GM10248 (cell line): ENCODE data around the gene BPIFB3.
"Not testable (repeated sequence)": the region's sequence is repeated elsewhere in the genome, so short reads cannot be mapped to it uniquely, and the experiment has no call there.

Source experiments
- CTCF ChIA-PET: fragments of 300-600 bp; sonication (Branson Sonifier 250); formaldehyde crosslinking; extraction: SDS; loops from one replicate; lab custom pipeline; 2021; ENCODE audit warnings: antibody characterized with exemption; lab: Yijun Ruan, JAX
- POLR2A ChIA-PET: fragments of 350-650 bp; sonication (Branson Sonifier 250); formaldehyde crosslinking; extraction: SDS; loops from one replicate; lab custom pipeline; 2020; ENCODE audit warnings: antibody characterized with exemption; lab: Yijun Ruan, JAX
- DNase-seq: peaks from one replicate; pipeline ENCODE4 v3.0.0; 2012; ENCODE audit errors: extremely low spot score
- TF ChIP-seq, protein P1 (sequence below): IDR thresholded peaks from 2 replicates; pipeline ENCODE4 v1.5.1; 2012; ENCODE audit warnings: mild to moderate bottlenecking, low read depth; ENCODE audit errors: extremely low read depth, missing control alignments, control extremely low read depth

The BPIFB3 gene

DNA sequence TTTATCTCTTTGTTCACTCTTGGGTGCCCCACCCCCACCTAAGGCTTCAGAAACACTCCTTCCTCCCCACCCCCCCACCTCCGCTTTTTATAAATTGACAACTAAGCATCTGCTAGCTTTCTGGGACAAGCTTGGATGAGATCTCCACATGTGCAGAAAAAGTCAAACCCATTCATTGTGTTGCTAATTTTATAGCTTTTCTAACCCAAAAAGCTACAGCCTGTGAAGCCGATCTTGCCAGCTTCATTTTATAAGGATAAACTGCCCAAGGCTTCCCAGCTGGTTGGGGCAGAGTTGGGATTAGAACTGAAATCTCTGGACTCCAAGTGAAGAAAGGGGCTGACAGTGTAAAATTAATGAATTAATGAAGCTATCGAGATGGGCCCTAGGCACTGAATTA lies 49.9 kb downstream of the BPIFB3 start:
- DNase-seq = no peak
- ChIA-PET CTCF (interaction anchor here (1.1 kb wide), 1 partner anchor 313 kb away, joined by 3 read pairs; no protein-coding TSS in a partner anchor), POLR2A (no interaction called here)
- TF ChIP-seq, protein P1, sequence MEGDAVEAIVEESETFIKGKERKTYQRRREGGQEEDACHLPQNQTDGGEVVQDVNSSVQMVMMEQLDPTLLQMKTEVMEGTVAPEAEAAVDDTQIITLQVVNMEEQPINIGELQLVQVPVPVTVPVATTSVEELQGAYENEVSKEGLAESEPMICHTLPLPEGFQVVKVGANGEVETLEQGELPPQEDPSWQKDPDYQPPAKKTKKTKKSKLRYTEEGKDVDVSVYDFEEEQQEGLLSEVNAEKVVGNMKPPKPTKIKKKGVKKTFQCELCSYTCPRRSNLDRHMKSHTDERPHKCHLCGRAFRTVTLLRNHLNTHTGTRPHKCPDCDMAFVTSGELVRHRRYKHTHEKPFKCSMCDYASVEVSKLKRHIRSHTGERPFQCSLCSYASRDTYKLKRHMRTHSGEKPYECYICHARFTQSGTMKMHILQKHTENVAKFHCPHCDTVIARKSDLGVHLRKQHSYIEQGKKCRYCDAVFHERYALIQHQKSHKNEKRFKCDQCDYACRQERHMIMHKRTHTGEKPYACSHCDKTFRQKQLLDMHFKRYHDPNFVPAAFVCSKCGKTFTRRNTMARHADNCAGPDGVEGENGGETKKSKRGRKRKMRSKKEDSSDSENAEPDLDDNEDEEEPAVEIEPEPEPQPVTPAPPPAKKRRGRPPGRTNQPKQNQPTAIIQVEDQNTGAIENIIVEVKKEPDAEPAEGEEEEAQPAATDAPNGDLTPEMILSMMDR = no peak

DNA sequence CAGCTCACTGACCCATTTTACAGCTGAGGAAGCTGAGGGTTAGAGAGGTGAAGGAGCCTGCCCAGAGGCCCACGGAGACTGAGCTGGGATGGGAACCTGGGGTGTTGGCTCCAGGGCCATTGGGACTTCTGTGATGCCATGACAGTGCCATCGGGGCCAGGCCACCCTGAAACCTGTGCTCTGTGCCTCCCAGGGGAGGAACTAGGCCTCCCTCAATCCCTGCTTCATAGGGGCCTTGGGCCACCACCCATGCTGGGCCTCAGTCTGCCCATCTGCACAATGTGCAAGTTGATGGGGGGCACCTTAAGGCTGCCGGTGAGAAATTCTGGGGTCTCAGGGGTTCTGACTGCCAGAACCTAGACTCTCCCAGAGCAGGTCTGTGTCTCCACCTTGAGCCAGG lies 50.6 kb downstream of the BPIFB3 start:
- TF ChIP-seq, protein P1 = no peak
- ChIA-PET CTCF (interaction anchor here (1.1 to 1.2 kb wide), 2 partner anchors 202 to 314 kb away, joined by 3 to 4 read pairs; no protein-coding TSS in a partner anchor), POLR2A (no interaction called here)
- no peak for DNase-seq

- no peak for DNase-seq
- ChIA-PET CTCF (interaction anchor here (1.0 to 1.2 kb wide), 2 partner anchors 9 to 107 kb away, joined by 3 to 5 read pairs; no protein-coding TSS in a partner anchor), POLR2A (no interaction called here)
- TF ChIP-seq, protein P1 = no peak
Measured at GRCh38 chr20:33105316-33105924, 51.7 kb downstream of the BPIFB3 start.

GRCh38 chr20:33106058-33106620 lies 52.4 kb downstream of the BPIFB3 start:
- CTCF ChIA-PET = interaction anchor here (1.2 kb wide), 1 partner anchor 10 kb away, joined by 5 read pairs; no protein-coding TSS in a partner anchor

DNA sequence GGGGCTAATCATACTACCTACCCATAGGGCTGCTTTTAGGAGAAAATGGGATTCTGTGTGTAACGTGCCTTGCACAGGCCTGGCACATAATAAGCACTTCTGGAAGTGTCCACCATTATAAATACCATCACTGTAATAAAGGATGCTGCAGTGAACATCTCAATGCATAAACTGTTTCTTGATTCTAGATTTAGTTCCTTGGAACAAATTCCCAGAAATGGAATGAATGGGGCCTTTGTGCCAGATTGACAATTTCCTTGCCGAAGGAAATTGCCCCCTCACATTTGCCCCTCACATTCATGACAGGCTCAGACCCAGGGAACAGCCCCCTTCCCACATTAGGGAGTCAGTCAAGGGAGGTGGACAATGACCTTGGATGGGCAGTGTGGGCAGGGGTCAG lies 55.0 kb downstream of the BPIFB3 start:
- ChIA-PET CTCF (no interaction called here), POLR2A (no interaction called here)
- TF ChIP-seq, protein P1 = no peak
- DNase-seq = no peak

More at GRCh38 chr20:33106058-33106620, 52.4 kb downstream of the BPIFB3 start:
- DNase-seq, POLR2A ChIA-PET: not testable (repeated sequence)

- POLR2A ChIA-PET = no interaction called here
Measured at GRCh38 chr20:33110147-33110825, 56.6 kb downstream of the BPIFB3 start.

More at GRCh38 chr20:33110147-33110825, 56.6 kb downstream of the BPIFB3 start:
- CTCF ChIA-PET = no interaction called here
- DNase-seq = no peak
- TF ChIP-seq, protein P1 = no peak
